Suprapubic skin (tissue), 4 donors: ENCODE measurements around the gene OR1J4. TPM values are rescaled to one million over a fixed set of nuclear protein-coding genes. Genes with fewer than 3 reads are reported as not detected.

ENCODE experiments used
- DNase-seq, 2 donors: peaks; one replicate each; pipeline ENCODE4 v3.0.0-alpha.2; 2019; ENCODE audit warnings: low spot score in 2 of 2
- H3K27ac ChIP-seq: fragments of 200-600 bp; sonication (generic); one replicate; pipeline ENCODE4 v1.5.1; 2019
- H3K27me3 ChIP-seq: fragments of 200-600 bp; sonication (generic); one replicate; pipeline ENCODE4 v1.5.1; 2019
- H3K36me3 ChIP-seq: fragments of 200-600 bp; sonication (generic); one replicate; pipeline ENCODE4 v1.5.1; 2019
- H3K4me1 ChIP-seq: fragments of 200-600 bp; sonication (generic); one replicate; pipeline ENCODE4 v1.5.1; 2019
- H3K4me3 ChIP-seq: fragments of 200-600 bp; sonication (generic); one replicate; pipeline ENCODE4 v1.5.1; 2019; ENCODE audit warnings: mild to moderate bottlenecking
- H3K9me3 ChIP-seq: fragments of 200-600 bp; sonication (generic); one replicate; pipeline ENCODE4 v1.5.1; 2019
- EP300 ChIP-seq: sonication (generic); formaldehyde crosslinking; IDR thresholded peaks from one replicate; pipeline ENCODE4 v1.6.1; 2017; ENCODE audit warnings: antibody characterized with exemption
- POLR2A ChIP-seq, 2 donors: fragments of 450-650 bp; IDR thresholded peaks; one replicate each; pipeline ENCODE4 v1.6.1; 2017; ENCODE audit warnings: antibody characterized with exemption in 2 of 2, mild to moderate bottlenecking in 2 of 2, moderate library complexity in 2 of 2
- POLR2AphosphoS5 ChIP-seq, 3 donors: sonication (generic); formaldehyde crosslinking; IDR thresholded peaks; one replicate each; pipeline ENCODE4 v1.6.1; 2017; ENCODE audit warnings: antibody characterized with exemption in 3 of 3
- WGBS: methylation state at CpG from one replicate; pipeline ENCODE4 v1.1.5; 2018; 5-methylcytosine and 5-hydroxymethylcytosine counted together
- total RNA-seq, 4 donors: library from RNA; depleted of rRNA; stranded (reverse); fragments of >200 nt; gene quantifications; one replicate each; pipeline ENCODE4 v1.1.0, GENCODE V29; 2016
- TF ChIP-seq, protein P1 (sequence below), 2 donors: fragments of 200-600 bp in 1 of 2; fragments of 450-650 bp in 1 of 2; sonication (generic) in 1 of 2; IDR thresholded peaks; one replicate each; pipeline ENCODE4 v1.5.1; 2016 to 2019; ENCODE audit warnings: antibody characterized with exemption in 2 of 2, mild to moderate bottlenecking in 1 of 2, moderate library complexity in 1 of 2

The OR1J4 gene
- not detected for total RNA-seq

DNA sequence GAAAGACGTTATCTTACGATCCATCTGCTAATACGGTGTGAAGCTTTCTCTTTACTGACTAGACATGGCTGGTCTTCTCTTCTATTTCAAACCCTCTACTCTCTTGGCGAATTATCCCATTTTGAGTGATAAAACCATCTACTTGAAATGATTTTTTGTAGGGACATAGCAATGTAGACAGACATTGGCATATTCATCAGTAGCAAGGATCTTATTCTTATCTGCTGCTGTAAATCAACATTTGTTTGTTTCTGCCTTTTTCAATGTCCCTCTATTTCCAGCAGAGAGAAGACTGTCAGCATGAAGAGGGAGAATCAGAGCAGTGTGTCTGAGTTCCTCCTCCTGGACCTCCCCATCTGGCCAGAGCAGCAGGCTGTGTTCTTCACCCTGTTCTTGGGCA is at the start of gene OR1J4:
TSS of gene OR1J4 (plus strand) at position 301 of the 400 bp plus-strand sequence. CDS start at position 301, 0 bp downstream.
- H3K9me3 ChIP-seq: no peaks in the 10 kb centered on the region
- WGBS: 84% methylated on average over 4 of the region's 4 CpGs
- no peak for DNase-seq
- H3K27me3 ChIP-seq: no peaks in the 10 kb centered on the region
- TF ChIP-seq POLR2AphosphoS5 (IDR thresholded peaks at IDR 0.05) (no peak), POLR2A (IDR thresholded peaks at IDR 0.05) (no peak), EP300 (no peak)
- TF ChIP-seq, protein P1, sequence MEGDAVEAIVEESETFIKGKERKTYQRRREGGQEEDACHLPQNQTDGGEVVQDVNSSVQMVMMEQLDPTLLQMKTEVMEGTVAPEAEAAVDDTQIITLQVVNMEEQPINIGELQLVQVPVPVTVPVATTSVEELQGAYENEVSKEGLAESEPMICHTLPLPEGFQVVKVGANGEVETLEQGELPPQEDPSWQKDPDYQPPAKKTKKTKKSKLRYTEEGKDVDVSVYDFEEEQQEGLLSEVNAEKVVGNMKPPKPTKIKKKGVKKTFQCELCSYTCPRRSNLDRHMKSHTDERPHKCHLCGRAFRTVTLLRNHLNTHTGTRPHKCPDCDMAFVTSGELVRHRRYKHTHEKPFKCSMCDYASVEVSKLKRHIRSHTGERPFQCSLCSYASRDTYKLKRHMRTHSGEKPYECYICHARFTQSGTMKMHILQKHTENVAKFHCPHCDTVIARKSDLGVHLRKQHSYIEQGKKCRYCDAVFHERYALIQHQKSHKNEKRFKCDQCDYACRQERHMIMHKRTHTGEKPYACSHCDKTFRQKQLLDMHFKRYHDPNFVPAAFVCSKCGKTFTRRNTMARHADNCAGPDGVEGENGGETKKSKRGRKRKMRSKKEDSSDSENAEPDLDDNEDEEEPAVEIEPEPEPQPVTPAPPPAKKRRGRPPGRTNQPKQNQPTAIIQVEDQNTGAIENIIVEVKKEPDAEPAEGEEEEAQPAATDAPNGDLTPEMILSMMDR (IDR thresholded peaks at IDR 0.05): no peak
- no peak within 1 kb of the TSS for H3K4me3 ChIP-seq
- no peaks in the 10 kb centered on the region for H3K4me1 ChIP-seq
- H3K36me3 ChIP-seq: no peaks in the 10 kb centered on the region
- H3K27ac ChIP-seq: no peak within 1 kb of the TSS

GRCh38 chr9:122474561-122474960 is 44.4 kb upstream of the OR1J4 start:
- no peaks in the 10 kb centered on the region for H3K36me3 ChIP-seq
- TF ChIP-seq POLR2A (IDR thresholded peaks at IDR 0.05): no peak
- TF ChIP-seq, protein P1 (IDR thresholded peaks at IDR 0.05): no peak
- no peak for TF ChIP-seq POLR2AphosphoS5 (IDR thresholded peaks at IDR 0.05)
- TF ChIP-seq EP300: no peak
- H3K27me3 ChIP-seq: no peaks in the 10 kb centered on the region
- no peak overlapping the region for H3K4me3 ChIP-seq
- 67% methylated on average over 3 of the region's 3 CpGs for WGBS
- H3K4me1 ChIP-seq: no peaks in the 10 kb centered on the region
- no peak overlapping the region for H3K27ac ChIP-seq
- DNase-seq: no peak
- no peaks in the 10 kb centered on the region for H3K9me3 ChIP-seq

- H3K9me3 ChIP-seq: no peaks in the 10 kb centered on the region
- no peaks in the 10 kb centered on the region for H3K4me1 ChIP-seq
- TF ChIP-seq, protein P1 (IDR thresholded peaks at IDR 0.05): no peak
- no peak for TF ChIP-seq POLR2A (IDR thresholded peaks at IDR 0.05)
- no peak for TF ChIP-seq EP300
- no peak for TF ChIP-seq POLR2AphosphoS5 (IDR thresholded peaks at IDR 0.05)
- no peak overlapping the region for H3K27ac ChIP-seq
- no peaks in the 10 kb centered on the region for H3K27me3 ChIP-seq
- 39% methylated on average over 2 of the region's 2 CpGs for WGBS
- H3K4me3 ChIP-seq: no peak overlapping the region
- DNase-seq: no peak
- H3K36me3 ChIP-seq: no peaks in the 10 kb centered on the region
These were observed 43.2 kb upstream of the OR1J4 start for GRCh38 chr9:122475717-122476116.

- Histone ChIP-seq H3K36me3 (no peaks in the 10 kb centered on the region), H3K4me3 (no peak overlapping the region), H3K9me3 (no peaks in the 10 kb centered on the region), H3K4me1 (no peaks in the 10 kb centered on the region), H3K27me3 (no peaks in the 10 kb centered on the region), H3K27ac (no peak overlapping the region)
- no peak for DNase-seq
- WGBS: 83% methylated on average over 3 of the region's 3 CpGs
- TF ChIP-seq POLR2A (IDR thresholded peaks at IDR 0.05): no peak
- TF ChIP-seq POLR2AphosphoS5 (IDR thresholded peaks at IDR 0.05): no peak
- TF ChIP-seq, protein P1 (IDR thresholded peaks at IDR 0.05): no peak
- TF ChIP-seq EP300: no peak
These were observed 41.6 kb upstream of the OR1J4 start for GRCh38 chr9:122477346-122477745.

DNA sequence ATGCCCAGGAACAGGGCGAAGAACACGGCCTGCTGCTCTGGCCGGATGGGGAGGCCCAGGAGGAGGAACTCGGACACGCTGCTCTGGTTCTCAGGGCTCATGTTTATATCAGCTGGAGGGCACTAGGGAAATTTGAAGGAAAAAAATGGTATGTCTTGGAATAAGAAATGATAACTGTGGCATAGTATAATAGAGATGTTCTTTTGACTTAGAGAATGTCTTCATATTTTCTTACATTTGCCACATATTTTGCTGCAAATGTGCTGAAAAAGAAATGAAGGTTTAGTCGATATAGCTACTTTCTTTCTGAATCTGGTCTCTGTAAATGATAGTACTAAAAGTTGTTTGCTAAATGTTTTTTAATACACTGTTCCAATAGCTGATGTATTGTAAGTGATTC is 41.1 kb upstream of the OR1J4 start, which contains the start of gene OR1J1:
TSS of gene OR1J1 (minus strand) at position 101 of the 400 bp plus-strand sequence. CDS start at position 101, 0 bp downstream.
- no peaks in the 10 kb centered on the region for H3K27me3 ChIP-seq
- H3K4me1 ChIP-seq: no peaks in the 10 kb centered on the region
- WGBS: 85% methylated on average over 6 of the region's 6 CpGs
- H3K27ac ChIP-seq: no peak within 1 kb of the TSS
- DNase-seq: no peak
- H3K9me3 ChIP-seq: no peaks in the 10 kb centered on the region
- H3K36me3 ChIP-seq: no peaks in the 10 kb centered on the region
- no peak within 1 kb of the TSS for H3K4me3 ChIP-seq
- no peak for TF ChIP-seq EP300
- no peak for TF ChIP-seq POLR2A (IDR thresholded peaks at IDR 0.05)
- TF ChIP-seq POLR2AphosphoS5 (IDR thresholded peaks at IDR 0.05): no peak
- TF ChIP-seq, protein P1 (IDR thresholded peaks at IDR 0.05): no peak
